Fibroblast of the conjunctiva (primary cell): ENCODE results near the gene EVX1.

Experiments
- DNase-seq: peaks from one replicate; pipeline ENCODE4 v3.0.0-alpha.2; 2010; ENCODE audit warnings: low read depth

Gene EVX1

GRCh38 chr7:27242555-27243339 lies at the start of gene EVX1:
Gene EVX1, plus strand, starts transcription at chr7:27242802. Its CDS starts 229 bp downstream, at chr7:27243031.
- DNase-seq, result no peak

GRCh38 chr7:27193335-27194001 lies 49.1 kb upstream of the EVX1 start:
- DNase-seq, result no peak

- no peak for DNase-seq
Measured at GRCh38 chr7:27194002-27194352, 48.6 kb upstream of the EVX1 start.

GRCh38 chr7:27194686-27195379 lies 47.8 kb upstream of the EVX1 start:
- DNase-seq, result no peak

GRCh38 chr7:27196287-27196767 lies 46.3 kb upstream of the EVX1 start:
- peak; percentile 64 for DNase-seq

GRCh38 chr7:27197137-27198042 lies 45.2 kb upstream of the EVX1 start:
- no peak for DNase-seq

- DNase-seq, result no peak
Measured at GRCh38 chr7:27198138-27198841, 44.3 kb upstream of the EVX1 start.

- no peak for DNase-seq
Measured at GRCh38 chr7:27198871-27199801, 43.5 kb upstream of the EVX1 start.

- DNase-seq, result no peak
Measured at GRCh38 chr7:27199849-27200760, 42.5 kb upstream of the EVX1 start, which contains the start of gene HOXA13. Gene HOXA13, minus strand, starts transcription at chr7:27200091. Its CDS starts 14 bp downstream, at chr7:27200077.

GRCh38 chr7:27200761-27201579 lies 41.6 kb upstream of the EVX1 start:
- DNase-seq, result no peak

- DNase-seq, result no peak
Measured at GRCh38 chr7:27201580-27202017, 41.0 kb upstream of the EVX1 start.

GRCh38 chr7:27202018-27202861 lies 40.4 kb upstream of the EVX1 start:
- DNase-seq, result no peak

GRCh38 chr7:27202862-27203134 lies 39.8 kb upstream of the EVX1 start:
- no peak for DNase-seq

GRCh38 chr7:27203365-27203953 lies 39.1 kb upstream of the EVX1 start:
- DNase-seq, result no peak

GRCh38 chr7:27203964-27204594 lies 38.5 kb upstream of the EVX1 start:
- no peak for DNase-seq

- no peak for DNase-seq
Measured at GRCh38 chr7:27204851-27205322, 37.7 kb upstream of the EVX1 start.
